Trophoblast cell (in vitro differentiated cells and primary cell): Measurements from ENCODE around the gene TESK2.
"Not testable (repeated sequence)": the region's sequence is repeated elsewhere in the genome, so short reads cannot be mapped to it uniquely, and the experiment has no call there.

Experiments
- DNase-seq, 2 donors: peaks; one replicate each; pipeline ENCODE4 v3.0.0-alpha.2; 2016
- H2AFZ ChIP-seq: 2 replicates; pipeline ENCODE4 v1.6.1; 2013; ENCODE audit warnings: low read length, moderate library complexity, mild to moderate bottlenecking; ENCODE audit not compliant: insufficient read depth, poor library complexity
- H2AK5ac ChIP-seq: 2 replicates; pipeline ENCODE4 v1.6.1; 2013; ENCODE audit warnings: mild to moderate bottlenecking, low read length
- H2BK120ac ChIP-seq: 2 replicates; pipeline ENCODE4 v1.6.1; 2013; ENCODE audit warnings: low read length, mild to moderate bottlenecking, moderate library complexity; ENCODE audit not compliant: insufficient read depth, poor library complexity
- H2BK12ac ChIP-seq: 2 replicates; pipeline ENCODE4 v1.6.1; 2013; ENCODE audit warnings: mild to moderate bottlenecking, low read length, moderate library complexity
- H2BK5ac ChIP-seq: 2 replicates; pipeline ENCODE4 v1.6.1; 2013; ENCODE audit warnings: low read length, low read depth, moderate library complexity, mild to moderate bottlenecking; ENCODE audit not compliant: poor library complexity
- H3K14ac ChIP-seq: 2 replicates; pipeline ENCODE4 v1.6.1; 2013; ENCODE audit warnings: mild to moderate bottlenecking, low read length
- H3K18ac ChIP-seq: 2 replicates; pipeline ENCODE4 v1.6.1; 2013; ENCODE audit warnings: mild to moderate bottlenecking, low read length
- H3K23ac ChIP-seq: 2 replicates; pipeline ENCODE4 v1.6.1; 2013; ENCODE audit warnings: low read length
- H3K27ac ChIP-seq: 2 replicates; pipeline ENCODE4 v1.5.1; 2013; ENCODE audit warnings: low read depth, mild to moderate bottlenecking, inconsistent platforms, low read length, moderate library complexity
- H3K27me3 ChIP-seq: 2 replicates; pipeline ENCODE4 v1.6.1; 2013; ENCODE audit warnings: inconsistent platforms, mild to moderate bottlenecking, low read length, moderate library complexity; ENCODE audit not compliant: insufficient read depth
- H3K36me3 ChIP-seq, 2 experiments: 1 replicate in 1 of 2; 2 replicates in 1 of 2; pipeline ENCODE4 v1.6.1; 2013; ENCODE audit warnings: low read length in 2 of 2, mild to moderate bottlenecking in 2 of 2, moderate library complexity in 1 of 2; ENCODE audit not compliant: insufficient read depth in 2 of 2, control insufficient read depth in 1 of 2
- H3K4ac ChIP-seq: 2 replicates; pipeline ENCODE4 v1.6.1; 2013; ENCODE audit warnings: low read depth, mild to moderate bottlenecking, low read length, moderate library complexity
- H3K4me1 ChIP-seq, 2 experiments: 1 replicate in 1 of 2; 2 replicates in 1 of 2; pipeline ENCODE4 v1.6.1; 2013; ENCODE audit warnings: low read length in 2 of 2, mild to moderate bottlenecking in 2 of 2, moderate library complexity in 1 of 2; ENCODE audit not compliant: insufficient read depth in 2 of 2, control insufficient read depth in 1 of 2
- H3K4me2 ChIP-seq: 2 replicates; pipeline ENCODE4 v1.6.1; 2013; ENCODE audit warnings: inconsistent platforms, mild to moderate bottlenecking, low read length, moderate library complexity
- H3K4me3 ChIP-seq: 2 replicates; pipeline ENCODE4 v1.5.1; 2013; ENCODE audit warnings: mild to moderate bottlenecking, low read depth, low read length, inconsistent platforms
- H3K79me1 ChIP-seq: one replicate; pipeline ENCODE4 v1.6.1; 2013; ENCODE audit warnings: low read length
- H3K79me2 ChIP-seq: 2 replicates; pipeline ENCODE4 v1.6.1; 2013; ENCODE audit warnings: low read length, mild to moderate bottlenecking; ENCODE audit not compliant: control insufficient read depth, insufficient read depth, poor library complexity
- H3K9ac ChIP-seq: 2 replicates; pipeline ENCODE4 v1.6.1; 2013; ENCODE audit warnings: mild to moderate bottlenecking, low read length
- H3K9me3 ChIP-seq: 2 replicates; pipeline ENCODE4 v1.6.1; 2013; ENCODE audit warnings: low read depth, mild to moderate bottlenecking, control low read depth, inconsistent platforms, low read length; ENCODE audit not compliant: insufficient read depth
- H4K12ac ChIP-seq: 2 replicates; pipeline ENCODE4 v1.6.1; 2013; ENCODE audit warnings: low read depth, mild to moderate bottlenecking, low read length, moderate library complexity
- H4K8ac ChIP-seq: 2 replicates; pipeline ENCODE4 v1.6.1; 2013; ENCODE audit warnings: low read depth, mild to moderate bottlenecking, low read length, moderate library complexity
- H4K91ac ChIP-seq: one replicate; pipeline ENCODE4 v1.6.1; 2013; ENCODE audit warnings: low read depth, mild to moderate bottlenecking, low read length, moderate library complexity
- WGBS: extraction: QIAGEN DNeasy Blood & Tissue Kit; methylation state at CpG from one replicate; pipeline ENCODE4 v1.1.7; 2013; ENCODE audit warnings: missing lambda C conversion rate; ENCODE audit not compliant: insufficient read length, insufficient coverage; ENCODE audit errors: extremely low coverage; 5-methylcytosine and 5-hydroxymethylcytosine counted together

Gene TESK2

GRCh38 chr1:45491487-45492260 lies 711 bp upstream of the TESK2 start:
- Histone ChIP-seq H3K36me3 (no peaks in the 10 kb centered on the region), H2BK12ac (no peak overlapping the region), H3K79me2 (peaks cover 4% of the 10 kb centered on the region), H2BK120ac (no peak overlapping the region), H3K4me1 (no peaks in the 10 kb centered on the region), H2AK5ac (no peak overlapping the region), H2BK5ac (no peak overlapping the region), H2AFZ (no peak overlapping the region), H3K23ac (no peak overlapping the region), H3K27me3 (no peaks in the 10 kb centered on the region), H3K9ac (no peak overlapping the region), H3K27ac (no peak overlapping the region), H4K91ac (no peak overlapping the region), H3K14ac (no peak overlapping the region), H4K12ac (no peak overlapping the region), H3K4me3 (no peak overlapping the region), H3K79me1 (peaks cover 4% of the 10 kb centered on the region), H4K8ac (no peak overlapping the region), H3K4ac (no peak overlapping the region), H3K9me3 (no peaks in the 10 kb centered on the region), H3K18ac (no peak overlapping the region), H3K4me2 (peak overlapping the region; percentile 44)
- no CpG with 5 or more reads among the region's 19 CpGs for WGBS
- no peak for DNase-seq

GRCh38 chr1:45490121-45490625 lies 790 bp downstream of the TESK2 start:
- no peak overlapping the region for H3K4ac ChIP-seq

GRCh38 chr1:45489379-45489778 lies 1.6 kb downstream of the TESK2 start:
- not testable (repeated sequence) for H3K4me3 ChIP-seq, H3K9me3 ChIP-seq, H4K8ac ChIP-seq, H2BK12ac ChIP-seq, H4K12ac ChIP-seq, H4K91ac ChIP-seq, H3K14ac ChIP-seq, H3K18ac ChIP-seq, H3K36me3 ChIP-seq, H3K27me3 ChIP-seq, H2BK120ac ChIP-seq, H3K4me1 ChIP-seq, DNase-seq, H2BK5ac ChIP-seq, H3K4ac ChIP-seq, H3K79me1 ChIP-seq, H3K79me2 ChIP-seq, H3K9ac ChIP-seq, H3K27ac ChIP-seq, H3K4me2 ChIP-seq, H2AK5ac ChIP-seq, H3K23ac ChIP-seq
- no CpG with 5 or more reads among the region's 14 CpGs for WGBS
- H2AFZ ChIP-seq = peak overlapping the region; percentile 30

More at GRCh38 chr1:45490121-45490625, 790 bp downstream of the TESK2 start:
- WGBS = no CpG with 5 or more reads among the region's 17 CpGs
- H3K27me3 ChIP-seq = no peaks in the 10 kb centered on the region
- H3K9ac ChIP-seq = peak overlapping the region; percentile 72
- no peak overlapping the region for H2BK5ac ChIP-seq
- peaks cover 4% of the 10 kb centered on the region for H3K79me2 ChIP-seq
- no peak overlapping the region for H4K91ac ChIP-seq
- peak; percentile 72 to 96 for DNase-seq
- no peaks in the 10 kb centered on the region for H3K36me3 ChIP-seq
- peak overlapping the region; percentile 24 for H3K14ac ChIP-seq
- H2BK12ac ChIP-seq = no peak overlapping the region
- H3K4me3 ChIP-seq = peak overlapping the region; percentile 87
- no peaks in the 10 kb centered on the region for H3K4me1 ChIP-seq
- H2BK120ac ChIP-seq = no peak overlapping the region
- H3K23ac ChIP-seq = no peak overlapping the region
- peak overlapping the region; percentile 61 for H2AFZ ChIP-seq
- H3K9me3 ChIP-seq = no peaks in the 10 kb centered on the region
- H3K79me1 ChIP-seq = peaks cover 4% of the 10 kb centered on the region
- no peak overlapping the region for H2AK5ac ChIP-seq
- peak overlapping the region; percentile 97 for H3K4me2 ChIP-seq
- no peak overlapping the region for H3K27ac ChIP-seq
- no peak overlapping the region for H4K12ac ChIP-seq
- H3K18ac ChIP-seq = no peak overlapping the region
- no peak overlapping the region for H4K8ac ChIP-seq

GRCh38 chr1:45488666-45489377 lies 2.1 kb downstream of the TESK2 start:
- H3K79me1 ChIP-seq = peaks cover 4% of the 10 kb centered on the region
- H3K27me3 ChIP-seq = no peaks in the 10 kb centered on the region
- no peak for DNase-seq
- no peak overlapping the region for H2BK12ac ChIP-seq
- no peaks in the 10 kb centered on the region for H3K36me3 ChIP-seq
- H3K79me2 ChIP-seq = peaks cover 4% of the 10 kb centered on the region
- no peak overlapping the region for H3K27ac ChIP-seq
- H4K12ac ChIP-seq = no peak overlapping the region
- no peak overlapping the region for H4K91ac ChIP-seq
- no peak overlapping the region for H3K4me2 ChIP-seq
- no peak overlapping the region for H2BK5ac ChIP-seq
- H3K4me3 ChIP-seq = no peak overlapping the region
- no CpG with 5 or more reads among the region's 10 CpGs for WGBS
- H3K14ac ChIP-seq = no peak overlapping the region
- H3K9ac ChIP-seq = no peak overlapping the region
- H2BK120ac ChIP-seq = no peak overlapping the region
- H2AK5ac ChIP-seq = no peak overlapping the region
- no peaks in the 10 kb centered on the region for H3K9me3 ChIP-seq
- no peak overlapping the region for H3K18ac ChIP-seq
- no peak overlapping the region for H3K4ac ChIP-seq
- no peak overlapping the region for H3K23ac ChIP-seq
- H3K4me1 ChIP-seq = no peaks in the 10 kb centered on the region
- H4K8ac ChIP-seq = no peak overlapping the region
- no peak overlapping the region for H2AFZ ChIP-seq
